HG03442 (cell line): ENCODE measurements around the gene TMEM100.

Experiments
- ATAC-seq: cut with Tn5 transposase; IDR thresholded peaks from one replicate; pipeline ENCODE4 v1.9.1; 2021; ENCODE audit warnings: mild to moderate bottlenecking, moderate library complexity; ENCODE audit not compliant: unreplicated experiment

TMEM100 gene

DNA sequence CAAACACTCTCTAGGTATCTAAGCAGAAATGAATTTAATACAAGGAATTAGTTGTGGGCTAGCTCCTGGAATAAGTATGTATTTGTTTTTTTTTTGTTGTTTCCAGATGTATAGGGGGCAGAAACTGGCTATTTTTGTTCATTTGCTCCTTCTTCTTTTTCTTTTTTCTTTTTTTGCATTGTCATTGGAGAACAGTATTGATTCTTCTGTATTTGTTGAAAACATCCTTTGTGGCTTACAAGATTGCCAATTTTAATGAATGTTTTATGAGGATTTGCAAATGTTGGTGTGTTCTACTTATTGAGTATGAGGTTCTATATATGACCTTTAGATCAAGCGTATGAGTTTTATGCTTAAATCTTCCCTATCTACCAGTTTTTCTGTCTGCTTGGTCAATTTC lies 22.6 kb upstream of the TMEM100 start:
- no peak for ATAC-seq

DNA sequence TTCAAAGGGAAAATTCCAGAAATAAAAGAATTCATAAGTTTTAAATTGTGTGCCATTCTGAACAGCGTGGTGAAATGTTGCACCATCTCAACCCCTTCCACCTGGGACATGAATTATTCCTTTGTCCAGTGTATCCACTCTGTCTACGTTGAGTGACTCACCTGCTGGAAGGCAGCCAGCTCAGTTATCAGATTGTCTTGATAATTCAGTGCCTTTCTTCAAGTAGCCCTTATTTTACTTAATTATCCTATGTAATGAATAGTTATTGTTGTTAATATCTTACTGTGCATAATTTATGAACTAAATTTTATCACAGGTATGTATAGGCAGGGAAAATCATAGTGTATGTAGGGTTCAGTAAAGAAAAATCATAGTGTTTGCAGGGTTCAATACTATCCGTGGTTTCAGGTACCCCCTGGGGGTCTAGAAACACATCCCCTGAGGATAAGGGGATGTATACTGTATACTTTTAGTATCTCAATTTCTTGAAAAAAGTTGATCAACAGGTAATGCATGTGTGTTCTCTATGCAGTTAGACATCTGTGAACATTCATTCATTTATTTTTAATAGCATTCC lies 20.5 kb upstream of the TMEM100 start:
- ATAC-seq, result no peak

GRCh38 chr17:55742272-55743102 lies 19.8 kb upstream of the TMEM100 start:
- ATAC-seq, result peak; percentile 90

DNA sequence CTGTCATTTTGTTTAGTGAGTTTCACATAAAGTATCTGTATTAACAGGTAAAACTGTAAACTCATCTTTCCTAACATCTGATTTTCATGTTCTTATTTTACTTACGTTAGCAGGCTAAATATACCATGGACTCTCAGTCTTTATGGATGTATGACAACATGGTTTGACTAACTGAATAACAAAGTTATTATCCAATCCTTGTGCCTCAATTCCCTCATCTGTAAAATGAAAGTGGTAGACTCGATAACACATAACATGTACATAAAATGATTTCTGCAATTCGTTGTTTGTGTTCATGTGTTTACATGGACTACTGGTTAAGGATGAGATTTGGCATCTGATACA lies 18.7 kb upstream of the TMEM100 start:
- ATAC-seq, result no peak

- ATAC-seq, result no peak
These were observed 18.1 kb upstream of the TMEM100 start for GRCh38 chr17:55740511-55741355.

DNA sequence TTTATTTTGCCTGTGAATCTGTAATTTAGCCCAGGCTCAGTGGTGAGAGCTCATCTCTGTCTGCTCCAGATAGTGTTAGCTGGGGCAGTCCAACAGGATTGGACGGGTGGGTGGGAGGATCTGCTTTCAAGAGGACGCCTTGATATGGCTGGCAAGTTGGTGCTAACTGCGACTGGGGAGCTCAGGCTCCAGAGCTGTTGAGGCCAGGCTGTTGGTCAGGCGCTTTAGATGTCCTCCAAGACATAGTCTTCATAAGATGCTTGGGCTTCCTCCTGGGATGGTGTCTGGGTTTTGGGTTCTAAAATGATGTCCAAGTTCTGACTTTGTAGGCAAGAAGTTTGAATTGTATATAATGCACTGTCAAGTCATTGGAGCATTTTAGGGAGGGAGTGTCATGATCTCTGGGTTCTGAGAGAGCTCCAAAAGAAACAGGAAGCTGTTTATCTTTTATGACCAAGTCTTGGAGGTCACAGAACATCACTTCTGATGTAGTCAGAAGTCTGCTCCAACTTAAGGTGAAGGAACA lies 15.4 kb upstream of the TMEM100 start:
- no peak for ATAC-seq

DNA sequence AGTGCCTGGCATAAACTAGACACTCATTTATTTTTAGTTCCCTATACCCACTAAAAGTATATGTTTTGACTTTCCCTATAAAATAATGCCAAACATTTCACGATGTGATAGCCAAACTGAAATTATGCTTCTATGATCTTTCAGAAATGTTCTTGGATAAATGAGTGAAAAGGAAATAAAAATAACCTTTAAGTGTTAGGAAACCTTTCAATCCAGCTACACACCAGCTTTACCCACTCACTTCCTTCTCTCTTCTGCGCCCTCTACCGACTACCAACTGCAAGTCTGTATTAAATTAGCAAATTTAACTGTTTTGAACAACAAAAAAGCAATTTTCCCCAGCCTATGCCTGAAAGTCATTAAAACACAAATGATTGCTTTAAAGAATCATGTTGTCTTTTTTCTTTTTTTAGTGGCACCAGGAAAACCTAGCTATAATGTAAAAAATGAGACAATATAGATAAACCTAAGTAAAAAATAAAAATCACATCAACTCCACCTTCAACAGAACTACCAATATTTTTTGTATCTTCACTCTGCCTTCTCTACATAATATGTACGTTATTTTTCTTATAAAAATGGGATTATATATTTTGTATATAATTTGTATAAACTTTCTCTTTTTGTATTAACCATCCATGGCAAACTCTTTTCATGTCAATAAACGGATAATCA lies 13.2 kb upstream of the TMEM100 start:
- no peak for ATAC-seq

GRCh38 chr17:55734128-55734781 lies 11.6 kb upstream of the TMEM100 start:
- ATAC-seq, result peak; percentile 55

DNA sequence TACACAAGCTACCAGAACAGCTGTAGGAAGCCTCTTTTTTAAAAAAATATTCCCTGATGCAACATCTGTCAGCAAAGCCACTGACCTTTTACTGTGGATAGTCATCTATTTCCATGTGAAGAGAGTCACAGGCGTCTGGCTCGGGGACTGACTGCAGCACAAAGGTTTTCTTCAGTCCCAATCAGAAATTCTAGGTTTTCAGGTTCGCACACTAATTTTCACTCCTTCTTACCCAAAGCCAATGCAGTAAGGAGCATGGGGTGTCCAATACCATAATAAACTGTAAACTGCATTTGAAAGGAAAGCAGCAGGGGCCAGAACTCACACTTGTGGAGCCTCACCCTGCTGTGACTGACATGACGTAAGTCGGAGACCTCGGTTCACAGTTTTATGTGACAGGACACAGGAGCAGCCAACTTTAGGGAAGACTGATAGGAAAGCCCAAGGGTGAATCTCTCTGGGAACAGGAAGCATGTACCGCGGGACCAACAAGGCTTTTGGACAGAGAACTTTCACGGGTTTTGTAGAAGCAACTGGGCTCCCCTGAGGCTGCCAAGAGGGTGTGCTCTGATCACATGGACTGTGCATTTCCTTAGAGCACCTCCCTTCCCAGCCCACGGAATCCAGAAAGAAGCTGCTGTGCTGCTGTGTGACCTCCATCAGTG lies 9.1 kb upstream of the TMEM100 start:
- no peak for ATAC-seq

DNA sequence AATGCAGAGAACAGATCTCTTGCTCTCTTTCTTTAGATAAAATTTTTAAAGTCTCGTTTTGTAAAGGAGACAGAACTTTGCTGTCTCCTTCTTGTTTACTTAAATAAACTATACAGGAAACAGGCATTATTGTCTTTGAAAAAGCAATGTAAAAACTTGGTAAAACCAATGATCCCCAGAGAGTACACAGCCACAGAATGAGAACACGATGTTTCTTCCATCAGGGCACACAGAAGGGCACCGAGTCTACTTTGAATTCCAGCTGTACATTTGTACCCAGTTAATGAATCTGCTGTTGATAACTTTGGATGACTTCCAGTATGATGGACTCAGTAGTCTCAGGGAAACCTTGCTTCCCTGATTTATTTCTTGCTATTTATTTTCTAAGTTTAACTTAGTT lies 8.1 kb upstream of the TMEM100 start:
- ATAC-seq, result no peak

GRCh38 chr17:55730380-55730779 lies 7.7 kb upstream of the TMEM100 start:
- no peak for ATAC-seq

DNA sequence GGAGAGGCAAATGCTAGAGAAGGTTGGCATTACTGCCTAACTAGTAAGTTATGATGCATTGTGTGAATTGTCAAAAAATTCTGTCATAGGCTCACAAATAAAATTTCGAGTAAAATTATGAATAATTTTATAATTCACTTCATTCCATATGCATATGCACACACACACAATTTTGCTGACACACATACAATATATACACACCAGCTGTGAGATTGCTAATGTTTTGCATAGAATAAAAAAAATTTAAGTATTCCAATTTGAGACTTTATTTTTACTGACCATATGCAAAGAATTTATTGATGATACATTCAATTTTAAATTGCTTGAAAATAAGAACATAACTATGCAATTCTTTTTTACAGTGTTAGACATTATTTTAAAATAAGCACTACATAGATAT lies 6.8 kb upstream of the TMEM100 start:
- ATAC-seq, result no peak

- no peak for ATAC-seq
These were observed 6.2 kb upstream of the TMEM100 start for GRCh38 chr17:55728833-55729232.

- no peak for ATAC-seq
These were observed 5.7 kb upstream of the TMEM100 start for GRCh38 chr17:55728361-55728760.

GRCh38 chr17:55727920-55728319 lies 5.3 kb upstream of the TMEM100 start:
- no peak for ATAC-seq

DNA sequence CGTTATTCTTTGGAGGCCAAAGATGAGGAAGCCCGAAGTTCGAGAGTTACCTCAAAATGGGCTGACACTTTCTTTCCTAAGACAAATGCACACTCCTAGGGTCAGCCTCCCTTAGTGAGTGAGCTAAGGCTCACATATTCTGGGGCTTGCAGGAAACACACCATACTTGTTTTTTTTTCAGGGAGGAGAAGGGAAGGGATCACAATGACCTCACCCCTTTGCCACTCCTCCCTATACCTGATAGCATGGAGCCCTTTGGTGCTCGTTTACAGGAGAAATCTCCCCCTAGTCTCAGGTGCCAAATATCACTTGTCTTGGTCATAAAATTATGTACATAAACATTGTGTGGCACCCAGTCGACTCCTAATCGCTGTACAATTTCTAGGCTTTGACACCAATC lies 4.6 kb upstream of the TMEM100 start:
- no peak for ATAC-seq

GRCh38 chr17:55726440-55726839 lies 3.8 kb upstream of the TMEM100 start:
- no peak for ATAC-seq

GRCh38 chr17:55723488-55723848 lies 804 bp upstream of the TMEM100 start:
- no peak for ATAC-seq

- no peak for ATAC-seq
These were observed 488 bp downstream of the TMEM100 start for GRCh38 chr17:55722016-55722736.
